AG04449 (cell line): ENCODE results near the gene C9orf78.

Experiments used
- CTCF ChIA-PET: fragments of 350-600 bp; formaldehyde crosslinking; extraction: SDS; loops from one replicate; lab custom pipeline; 2021; ENCODE audit warnings: antibody characterized with exemption; lab: Yijun Ruan, JAX
- POLR2A ChIA-PET: fragments of 400-600, 350-600 bp; formaldehyde crosslinking; extraction: SDS; loops from one replicate; lab custom pipeline; 2020; ENCODE audit warnings: antibody characterized with exemption, inconsistent platforms; lab: Yijun Ruan, JAX
- DNase-seq: peaks from one replicate; pipeline ENCODE4 v3.0.0-alpha.2; 2010; ENCODE audit warnings: low read depth, low spot score
- H3K4me3 ChIP-seq: 2 replicates; pipeline ENCODE4 v1.5.1; 2011; ENCODE audit warnings: low read depth, mild to moderate bottlenecking, control low read depth, low read length
- TF ChIP-seq, protein P1 (sequence below): IDR thresholded peaks from one replicate; pipeline ENCODE4 v1.5.1; 2011; ENCODE audit warnings: mild to moderate bottlenecking, moderate library complexity, low read length, control low read depth, inconsistent platforms; ENCODE audit not compliant: insufficient read depth; ENCODE audit errors: missing control alignments

C9orf78 gene

DNA sequence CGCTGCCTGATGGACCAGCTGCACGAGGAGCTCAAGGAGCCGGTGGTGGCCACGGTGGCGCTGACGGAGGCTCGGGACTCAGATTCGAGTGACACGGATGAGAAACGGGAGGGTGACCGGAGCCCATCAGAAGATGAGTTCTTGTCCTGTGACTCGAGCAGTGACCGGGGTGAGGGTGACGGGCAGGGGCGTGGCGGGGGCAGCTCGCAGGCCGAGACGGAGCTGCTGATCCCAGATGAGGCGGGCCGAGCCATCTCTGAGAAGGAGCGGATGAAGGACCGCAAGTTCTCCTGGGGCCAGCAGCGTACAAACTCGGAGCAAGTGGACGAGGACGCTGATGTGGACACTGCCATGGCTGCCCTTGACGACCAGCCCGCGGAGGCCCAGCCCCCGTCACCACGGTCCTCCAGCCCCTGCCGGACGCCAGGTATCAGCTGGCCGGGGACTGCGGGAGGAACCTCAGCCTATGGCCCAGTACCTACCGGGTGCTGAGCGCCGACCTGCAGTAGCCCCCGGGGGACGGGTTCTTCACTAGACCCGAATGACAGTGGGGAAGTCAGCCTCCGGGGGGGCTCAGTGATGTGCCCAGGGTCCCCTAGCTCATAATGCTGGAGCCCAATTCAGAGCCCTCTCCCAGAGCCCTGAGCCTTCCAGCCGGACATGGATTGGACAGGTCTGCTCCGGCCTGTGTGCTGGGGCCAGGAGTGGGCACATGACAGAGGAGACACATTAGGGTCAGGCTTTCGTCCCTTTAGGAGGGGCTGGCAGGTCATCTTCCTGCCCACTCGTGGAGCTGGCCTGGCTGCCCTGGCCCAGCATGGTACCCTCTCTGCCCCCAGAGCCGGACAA lies 33.2 kb upstream of the C9orf78 start:
- TF ChIP-seq, protein P1, sequence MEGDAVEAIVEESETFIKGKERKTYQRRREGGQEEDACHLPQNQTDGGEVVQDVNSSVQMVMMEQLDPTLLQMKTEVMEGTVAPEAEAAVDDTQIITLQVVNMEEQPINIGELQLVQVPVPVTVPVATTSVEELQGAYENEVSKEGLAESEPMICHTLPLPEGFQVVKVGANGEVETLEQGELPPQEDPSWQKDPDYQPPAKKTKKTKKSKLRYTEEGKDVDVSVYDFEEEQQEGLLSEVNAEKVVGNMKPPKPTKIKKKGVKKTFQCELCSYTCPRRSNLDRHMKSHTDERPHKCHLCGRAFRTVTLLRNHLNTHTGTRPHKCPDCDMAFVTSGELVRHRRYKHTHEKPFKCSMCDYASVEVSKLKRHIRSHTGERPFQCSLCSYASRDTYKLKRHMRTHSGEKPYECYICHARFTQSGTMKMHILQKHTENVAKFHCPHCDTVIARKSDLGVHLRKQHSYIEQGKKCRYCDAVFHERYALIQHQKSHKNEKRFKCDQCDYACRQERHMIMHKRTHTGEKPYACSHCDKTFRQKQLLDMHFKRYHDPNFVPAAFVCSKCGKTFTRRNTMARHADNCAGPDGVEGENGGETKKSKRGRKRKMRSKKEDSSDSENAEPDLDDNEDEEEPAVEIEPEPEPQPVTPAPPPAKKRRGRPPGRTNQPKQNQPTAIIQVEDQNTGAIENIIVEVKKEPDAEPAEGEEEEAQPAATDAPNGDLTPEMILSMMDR: no peak
- no peak for DNase-seq
- ChIA-PET POLR2A (no interaction called here), CTCF (interaction anchor here (1.0 to 1.3 kb wide), 2 partner anchors 12 to 17 kb away, joined by 3 to 5 read pairs; no protein-coding TSS in a partner anchor)
- no peak overlapping the region for H3K4me3 ChIP-seq

DNA sequence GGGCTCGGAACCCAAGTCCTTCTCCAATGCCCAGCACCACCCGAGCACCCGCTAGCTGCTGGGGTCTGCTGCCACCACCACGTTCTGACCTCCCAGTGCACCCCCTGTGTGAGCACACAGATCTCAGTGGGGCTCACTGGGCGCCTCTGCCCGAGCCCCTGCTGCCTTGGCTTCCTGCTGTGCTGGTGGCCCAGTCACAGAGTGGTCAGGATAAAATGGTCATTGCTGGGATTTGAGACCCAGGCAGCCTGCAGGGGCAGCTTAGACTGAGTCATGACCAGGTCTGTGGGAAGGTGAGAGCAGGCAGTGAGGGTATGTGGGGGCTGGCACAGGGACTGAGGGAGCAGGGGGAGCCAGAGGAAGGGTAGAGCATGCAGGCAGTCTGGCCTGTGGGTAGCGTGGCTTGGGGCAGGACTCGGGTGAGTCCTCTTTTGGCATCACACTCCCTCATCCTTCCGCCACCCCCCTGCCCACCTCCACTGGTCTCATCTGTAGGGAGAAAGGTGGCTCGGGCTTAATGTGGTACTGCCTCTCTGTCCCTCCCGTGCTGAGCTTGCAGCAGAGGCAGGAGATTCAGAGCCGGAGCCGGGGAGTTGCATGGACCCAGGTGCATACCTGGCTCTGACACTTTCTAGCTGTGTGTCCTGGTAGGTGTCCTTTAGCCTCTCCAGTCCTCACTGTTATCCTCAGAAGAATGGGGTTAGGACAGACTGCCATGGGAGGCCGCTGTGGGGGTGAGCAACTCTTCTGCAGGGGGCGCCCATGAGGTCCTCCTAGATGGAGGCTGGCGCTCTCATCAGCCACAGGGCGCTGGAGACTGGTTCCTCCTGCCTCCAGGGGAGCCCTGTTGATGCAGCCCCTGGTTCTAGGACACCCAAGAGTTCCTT lies 32.3 kb upstream of the C9orf78 start:
- TF ChIP-seq, protein P1: no peak
- CTCF ChIA-PET: interaction anchor here (1.3 to 1.9 kb wide), 2 partner anchors 18 kb away, joined by 5 to 6 read pairs; no protein-coding TSS in a partner anchor
- POLR2A ChIA-PET: no interaction called here
- DNase-seq: no peak
- H3K4me3 ChIP-seq: no peak overlapping the region

DNA sequence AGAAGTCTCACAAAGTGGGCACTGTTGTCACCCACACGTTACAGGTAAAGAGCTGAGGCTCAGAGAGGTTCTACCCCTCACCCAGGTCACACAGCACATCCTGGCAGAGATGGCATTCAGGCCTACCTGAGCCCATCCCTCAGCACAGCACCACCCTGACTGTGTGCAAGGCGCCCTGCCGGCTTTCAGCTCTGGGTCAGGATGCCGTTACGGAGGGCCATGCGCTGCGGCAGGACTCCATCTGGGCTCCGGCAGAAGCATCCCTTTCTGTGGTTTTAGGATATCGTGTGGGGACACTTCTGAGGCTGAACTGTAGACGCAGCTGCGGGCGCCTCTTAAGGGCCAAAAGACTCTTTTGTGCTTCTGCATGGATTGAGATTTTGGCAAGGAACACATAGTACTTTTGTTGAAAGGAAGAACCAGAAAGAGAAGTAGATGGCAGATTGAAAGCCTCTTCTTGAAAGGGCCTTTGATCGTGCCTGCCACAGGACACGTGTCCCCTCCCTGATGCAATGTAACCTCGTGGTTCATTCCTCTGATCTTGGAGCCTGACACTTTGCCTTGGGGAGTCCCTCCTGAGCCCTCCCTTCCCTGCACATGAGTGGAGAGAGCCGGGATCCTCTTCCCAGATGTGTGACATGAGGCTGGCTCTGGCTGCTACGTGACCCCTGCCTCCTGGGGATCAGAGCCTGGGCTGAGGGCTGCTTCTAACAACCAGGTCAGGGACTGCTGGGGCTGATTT lies 31.5 kb upstream of the C9orf78 start:
- H3K4me3 ChIP-seq: no peak overlapping the region
- DNase-seq: no peak
- ChIA-PET CTCF (interaction anchor here (1.9 kb wide), 1 partner anchor 19 kb away, joined by 6 read pairs; no protein-coding TSS in a partner anchor), POLR2A (no interaction called here)
- TF ChIP-seq, protein P1: no peak

DNA sequence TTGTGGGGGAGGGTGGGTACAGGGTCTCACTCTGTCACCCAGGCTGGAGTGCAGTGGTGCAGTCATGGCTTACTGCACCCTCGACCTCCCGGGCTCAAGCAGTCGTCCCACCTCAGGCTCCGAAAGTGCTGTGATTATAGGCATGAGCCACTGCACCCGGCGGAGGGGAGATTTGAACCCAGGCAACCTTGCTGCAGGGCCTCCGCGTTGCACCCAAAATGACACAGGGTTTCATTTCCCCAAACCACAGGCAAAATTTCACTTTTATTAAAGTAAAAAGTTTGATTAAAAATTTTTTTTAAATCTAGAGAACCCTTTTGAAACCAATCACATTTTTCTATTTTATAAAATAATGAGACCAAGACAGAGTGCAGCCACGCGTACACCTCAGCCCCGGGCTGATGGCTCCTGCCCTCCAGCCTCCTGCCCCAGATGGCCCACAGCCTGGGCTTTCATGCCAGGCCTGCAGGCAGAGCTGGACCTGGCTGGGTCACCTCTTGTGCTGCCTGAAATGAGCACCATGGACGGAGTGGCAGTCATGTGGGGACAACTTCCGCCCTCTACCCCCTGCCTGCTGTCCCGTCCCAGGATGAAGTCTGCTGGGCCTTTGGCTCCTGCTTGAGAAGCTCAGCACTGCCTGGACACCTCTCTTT lies 30.7 kb upstream of the C9orf78 start:
- ChIA-PET POLR2A (no interaction called here), CTCF (interaction anchor here (1.9 kb wide), 1 partner anchor 20 kb away, joined by 6 read pairs; no protein-coding TSS in a partner anchor)
- no peak for DNase-seq
- TF ChIP-seq, protein P1: no peak
- H3K4me3 ChIP-seq: no peak overlapping the region

DNA sequence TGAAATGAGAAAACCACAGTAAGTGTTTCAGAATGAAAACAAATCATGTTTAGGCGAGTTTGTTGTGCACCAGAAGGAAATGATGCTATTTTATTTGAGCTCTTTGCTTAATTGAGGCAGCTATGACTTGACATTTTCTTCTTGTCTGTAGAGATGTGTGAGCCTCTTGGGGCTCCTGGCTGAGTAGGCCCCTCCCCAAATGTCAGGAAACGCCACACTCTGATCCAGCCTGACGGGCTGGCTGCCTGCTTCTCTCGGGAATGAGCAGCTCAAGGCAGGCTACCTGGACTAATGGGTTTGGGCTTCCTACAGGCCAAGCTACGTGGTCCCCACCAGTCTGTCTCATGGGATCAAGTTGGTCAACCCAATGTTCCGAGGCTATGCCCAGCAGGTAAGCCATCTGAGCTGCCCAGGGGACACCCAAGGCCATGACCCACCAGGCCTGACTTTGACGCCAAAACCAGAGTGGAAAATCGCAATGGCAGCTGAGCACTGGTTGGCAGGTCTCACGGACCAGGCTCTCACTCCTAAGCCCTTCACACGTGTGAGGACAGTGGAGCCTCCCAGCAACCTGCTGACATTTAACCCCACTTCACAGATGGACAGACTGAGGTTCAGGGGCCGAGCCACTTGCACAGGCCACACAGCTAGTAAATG lies 30.0 kb upstream of the C9orf78 start:
- TF ChIP-seq, protein P1: no peak
- no peak overlapping the region for H3K4me3 ChIP-seq
- ChIA-PET POLR2A (no interaction called here), CTCF (interaction anchor here (1.9 kb wide), 1 partner anchor 20 kb away, joined by 6 read pairs; no protein-coding TSS in a partner anchor)
- DNase-seq: no peak
